Measurements from ENCODE around the gene TUBB. TPM values are rescaled to one million over a fixed set of nuclear protein-coding genes. Genes with fewer than 3 reads are reported as not detected.
A peak's percentile ranks its signal among the peaks of the same experiment; 100 is the strongest.
"Not testable (repeated sequence)": the region's sequence is repeated elsewhere in the genome, so short reads cannot be mapped to it uniquely, and the experiment has no call there.

The TUBB gene
- total and polyA plus RNA-seq, 10 donors: 109 to 344 (median 243) TPM

DNA sequence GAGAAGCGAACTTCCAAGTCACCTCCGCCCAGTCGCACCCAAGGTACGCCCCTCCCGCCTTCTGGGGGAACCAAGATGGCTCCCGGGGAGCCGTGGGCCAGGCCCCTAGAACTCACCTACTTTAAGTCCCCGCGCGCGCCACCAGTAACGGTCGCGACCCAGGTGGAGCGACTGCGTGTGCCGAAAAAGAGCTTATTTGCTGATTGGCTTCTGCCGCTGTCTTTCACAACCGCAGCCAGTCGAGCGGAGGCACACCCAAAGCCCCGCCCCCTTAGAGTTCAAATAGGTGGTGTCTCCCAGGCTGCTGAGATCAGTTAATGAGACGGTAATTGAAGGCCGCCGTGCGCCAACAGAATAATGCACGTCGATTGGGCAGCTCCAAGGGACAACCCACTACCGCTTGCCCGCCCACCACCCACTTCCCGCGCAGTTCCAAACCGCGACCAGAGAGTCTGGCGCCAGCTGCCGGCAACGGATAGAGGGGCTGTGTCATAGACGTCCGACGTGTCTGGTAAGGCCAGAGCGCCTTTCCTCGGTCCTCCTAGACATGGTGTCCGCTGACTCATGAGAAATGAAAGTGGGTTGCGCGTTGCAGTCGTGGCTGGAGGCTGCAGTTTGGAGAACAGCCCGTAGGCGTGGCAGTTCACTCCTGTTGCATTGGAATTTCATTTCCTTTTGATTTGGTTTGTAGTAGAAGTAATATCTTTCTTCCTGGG is 2.9 kb upstream of the TUBB start, which contains the start of gene MDC1:
Gene MDC1, minus strand, starts transcription at position 153 of the 716 bp plus-strand sequence. CDS start 2,106 bp downstream, outside the sequence.
- Histone ChIP-seq H3K4me3 (peak within 1 kb of the TSS; percentile 48 to 92 (median 56)), H3K27ac (peak within 1 kb of the TSS; percentile 93 to 99 (median 97)), H3K36me3 (peaks cover 0 to 36% (median 21%) of the 10 kb centered on the region in 6 donors), H3K4me1 (peaks cover 17 to 65% (median 49%) of the 10 kb centered on the region in 6 donors), H3K9me3 (no peaks in the 10 kb centered on the region), H3K27me3 (replicated peaks in 1 of 7) (no peaks in the 10 kb centered on the region)
- intact Hi-C loops (cut with DNase I; ENCODE audit: low total_unique reads): no loop called here
- peak; percentile 100 for DNase-seq
- TF ChIP-seq, protein P1, sequence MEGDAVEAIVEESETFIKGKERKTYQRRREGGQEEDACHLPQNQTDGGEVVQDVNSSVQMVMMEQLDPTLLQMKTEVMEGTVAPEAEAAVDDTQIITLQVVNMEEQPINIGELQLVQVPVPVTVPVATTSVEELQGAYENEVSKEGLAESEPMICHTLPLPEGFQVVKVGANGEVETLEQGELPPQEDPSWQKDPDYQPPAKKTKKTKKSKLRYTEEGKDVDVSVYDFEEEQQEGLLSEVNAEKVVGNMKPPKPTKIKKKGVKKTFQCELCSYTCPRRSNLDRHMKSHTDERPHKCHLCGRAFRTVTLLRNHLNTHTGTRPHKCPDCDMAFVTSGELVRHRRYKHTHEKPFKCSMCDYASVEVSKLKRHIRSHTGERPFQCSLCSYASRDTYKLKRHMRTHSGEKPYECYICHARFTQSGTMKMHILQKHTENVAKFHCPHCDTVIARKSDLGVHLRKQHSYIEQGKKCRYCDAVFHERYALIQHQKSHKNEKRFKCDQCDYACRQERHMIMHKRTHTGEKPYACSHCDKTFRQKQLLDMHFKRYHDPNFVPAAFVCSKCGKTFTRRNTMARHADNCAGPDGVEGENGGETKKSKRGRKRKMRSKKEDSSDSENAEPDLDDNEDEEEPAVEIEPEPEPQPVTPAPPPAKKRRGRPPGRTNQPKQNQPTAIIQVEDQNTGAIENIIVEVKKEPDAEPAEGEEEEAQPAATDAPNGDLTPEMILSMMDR (IDR thresholded peaks at IDR 0.05 in 8 of 11, conservative IDR thresholded peaks at IDR 0.05 in 3 of 11): peak; percentile 49 to 89 (median 76)
- TF ChIP-seq POLR2A (IDR thresholded peaks at IDR 0.05): peak; percentile 25 to 96 (median 92)
- peak; percentile 98 to 100 (median 99) for TF ChIP-seq POLR2AphosphoS5 (IDR thresholded peaks at IDR 0.05)
- 0% methylated on average over 31 to 48 of the region's 48 CpGs for WGBS, 5 donors

DNA sequence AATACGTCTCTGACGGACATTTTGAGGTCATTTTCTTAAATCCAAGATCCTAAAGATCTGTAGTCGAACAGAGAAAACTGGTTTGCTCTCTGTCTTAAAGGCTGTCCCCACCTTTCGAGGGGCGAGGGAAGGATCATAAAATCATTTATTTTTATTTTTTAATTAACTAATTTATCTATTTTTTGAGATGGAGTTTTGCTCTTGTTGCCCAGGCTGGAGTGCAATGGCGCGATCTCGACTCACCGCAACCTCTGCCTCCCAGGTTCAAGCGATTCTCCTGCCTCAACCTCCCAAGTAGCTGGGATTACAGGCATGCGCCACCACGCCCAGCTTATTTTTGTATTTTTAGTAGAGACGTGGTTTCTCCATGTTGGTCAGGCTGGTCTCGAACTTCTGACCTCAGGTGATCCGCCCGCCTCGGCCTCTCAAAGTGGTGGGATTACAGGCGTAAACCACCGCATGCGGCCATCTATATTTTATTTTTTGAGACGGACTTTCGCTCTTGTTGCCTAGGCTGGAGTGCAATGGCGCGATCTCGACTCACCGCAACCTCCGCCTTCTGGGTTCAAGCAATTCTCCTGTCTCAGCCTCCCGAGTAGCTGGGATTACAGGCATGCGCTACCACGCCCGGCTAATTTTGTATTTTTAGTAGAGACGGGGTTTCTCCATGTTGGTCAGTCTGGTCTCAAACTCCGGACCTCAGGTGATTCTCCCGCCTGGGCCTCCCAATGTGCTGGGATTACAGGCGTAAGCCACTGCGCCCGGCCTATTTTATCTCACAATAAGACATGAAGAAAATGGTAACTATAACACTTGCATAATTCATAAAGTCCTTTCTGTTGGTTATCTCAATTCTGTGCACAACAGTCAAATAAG is 2.1 kb upstream of the TUBB start:
- Histone ChIP-seq H3K27ac (peak overlapping the region; percentile 78 to 99 (median 97)), H3K36me3 (peaks cover 0 to 36% (median 19%) of the 10 kb centered on the region in 6 donors), H3K4me3 (peak overlapping the region; percentile 23 to 92 (median 49)), H3K4me1 (peaks cover 25 to 70% (median 57%) of the 10 kb centered on the region in 6 donors)
- 71 to 78% (median 77%) methylated on average over 36 to 37 of the region's 37 CpGs for WGBS, 5 donors
- DNase-seq; H3K27me3 ChIP-seq (replicated peaks in 1 of 7); H3K9me3 ChIP-seq; intact Hi-C loops (cut with DNase I; ENCODE audit: low total_unique reads): not testable (repeated sequence)

- intact Hi-C loops (cut with DNase I; ENCODE audit: low total_unique reads): no loop called here
- Histone ChIP-seq H3K27me3 (replicated peaks in 1 of 7) (no peaks in the 10 kb centered on the region), H3K4me3 (peak overlapping the region; percentile 80 to 97 (median 94))
These were observed 796 bp upstream of the TUBB start for GRCh38 chr6:30719356-30719755.

DNA sequence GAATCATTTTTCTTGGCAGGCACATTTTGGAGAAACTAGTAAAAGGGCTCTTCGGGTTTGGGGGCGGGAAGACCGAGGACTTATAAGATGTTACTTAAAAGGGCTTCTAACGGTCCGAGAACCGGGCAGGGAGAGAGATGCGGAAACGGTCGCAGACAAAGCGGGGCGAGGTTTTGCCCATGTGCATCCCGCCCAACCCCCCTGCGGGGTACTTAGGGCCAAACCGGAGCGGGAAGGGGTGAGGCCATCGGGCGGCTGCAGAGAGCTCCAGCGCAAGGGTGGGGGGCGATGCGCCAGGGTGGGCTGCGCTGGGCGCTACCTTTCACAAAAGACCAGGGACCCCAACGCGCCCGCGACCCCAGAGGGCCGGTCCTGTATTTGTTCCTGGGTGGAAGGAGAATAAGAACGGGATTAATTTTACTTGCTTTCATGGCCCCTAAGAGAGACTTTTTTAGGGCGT is 616 bp downstream of the TUBB start:
- Histone ChIP-seq H3K27ac (peak overlapping the region; percentile 89 to 99 (median 98)), H3K4me3 (peak overlapping the region; percentile 80 to 97 (median 94)), H3K36me3 (peaks cover 0 to 40% (median 34%) of the 10 kb centered on the region in 6 donors), H3K9me3 (no peaks in the 10 kb centered on the region), H3K4me1 (peaks cover 31 to 84% (median 79%) of the 10 kb centered on the region in 6 donors), H3K27me3 (replicated peaks in 1 of 7) (no peaks in the 10 kb centered on the region)
- intact Hi-C loops (cut with DNase I; ENCODE audit: low total_unique reads): loop anchor here (2.0 to 10.0 kb wide), 2 partner anchors 38 to 106 kb away; partner anchors contain the start of genes MRPS18B and PPP1R10
- TF ChIP-seq, protein P1 (IDR thresholded peaks at IDR 0.05 in 8 of 11, conservative IDR thresholded peaks at IDR 0.05 in 3 of 11): no peak
- TF ChIP-seq POLR2AphosphoS5 (IDR thresholded peaks at IDR 0.05): peak in 2 of 3 donors; percentile 8 to 38
- WGBS, 5 donors: 0 to 1% (median 0%) methylated on average over 23 to 29 of the region's 29 CpGs
- DNase-seq: peak; percentile 94

More at GRCh38 chr6:30719356-30719755, 796 bp upstream of the TUBB start:
- Histone ChIP-seq H3K36me3 (peaks cover 0 to 36% (median 22%) of the 10 kb centered on the region in 6 donors), H3K9me3 (no peaks in the 10 kb centered on the region), H3K27ac (peak overlapping the region; percentile 76 to 99 (median 98)), H3K4me1 (peaks cover 31 to 80% (median 70%) of the 10 kb centered on the region in 6 donors)
- TF ChIP-seq, protein P1 (IDR thresholded peaks at IDR 0.05 in 8 of 11, conservative IDR thresholded peaks at IDR 0.05 in 3 of 11): no peak
- peak; percentile 37 for DNase-seq
- WGBS, 5 donors: 13 to 16% (median 16%) methylated on average over 8 of the region's 8 CpGs
